GM12878 (cell line): ENCODE results near the gene TSKU. TPM values are rescaled to one million over a fixed set of nuclear protein-coding genes. Genes with fewer than 3 reads are reported as not detected.

Experiments used
- ATAC-seq: fragments of 200-7000 bp; cut with Tn5 transposase; 3 replicates; pipeline ENCODE4 v1.9.1; 2020; ENCODE audit warnings: mild to moderate bottlenecking, moderate library complexity
- BruUV-seq: library from RNA; stranded (reverse); fragments of 400-500 nt; replicated peaks from 2 replicates; lab custom pipeline; 2021; lab: Mats Ljungman, UMichigan
- CTCF ChIA-PET: fragments of 300-600 bp; sonication (Branson Sonifier 250); formaldehyde crosslinking; extraction: SDS; loops from one replicate; lab custom pipeline; 2021; ENCODE audit warnings: inconsistent platforms; lab: Yijun Ruan, JAX
- POLR2A ChIA-PET: fragments of 350-600 bp; formaldehyde crosslinking; extraction: SDS; loops from one replicate; lab custom pipeline; 2021; ENCODE audit warnings: inconsistent platforms; lab: Charles Lee
- RAD21 ChIA-PET: fragments of 300-600 bp; sonication (Branson Sonifier 250); formaldehyde crosslinking; loops from one replicate; lab custom pipeline; 2023; ENCODE audit warnings: antibody characterized with exemption; ENCODE audit not compliant: unreplicated experiment; lab: Charles Lee
- SMC1A ChIA-PET: fragments of 300-600 bp; sonication (Branson Sonifier 250); formaldehyde crosslinking; loops from one replicate; lab custom pipeline; 2023; ENCODE audit not compliant: unreplicated experiment, uncharacterized antibody; lab: Charles Lee
- DNase-seq: peaks from one replicate; pipeline ENCODE4 v3.0.0-alpha.2; 2011; ENCODE audit warnings: low read depth, low spot score
- FAIRE-seq: peaks from 3 replicates; lab custom pipeline; 2011; peaks lifted over from hg19 to GRCh38; lab: Jason Lieb, UNC
- H2AFZ ChIP-seq: 2 replicates; pipeline ENCODE4 v1.6.0; 2011; ENCODE audit warnings: low read depth, low read length, control low read depth; ENCODE audit not compliant: control insufficient read depth
- H3K27ac ChIP-seq: 2 replicates; pipeline ENCODE4 v1.5.1; 2011; ENCODE audit warnings: control low read depth; ENCODE audit not compliant: control insufficient read depth, insufficient read depth
- H3K27me3 ChIP-seq, 2 experiments: replicated peaks in 1 of 2; 2 replicates each; pipeline versions ENCODE4 v1.6.0 to v1.6.1; 2011; ENCODE audit warnings: low read length in 1 of 2; ENCODE audit not compliant: control insufficient read depth in 2 of 2, insufficient read depth in 2 of 2
- H3K36me3 ChIP-seq, 2 experiments: 2 replicates each; pipeline ENCODE4 v1.5.1; 2011; ENCODE audit warnings: low read length in 1 of 2; ENCODE audit not compliant: control insufficient read depth in 2 of 2, insufficient read depth in 2 of 2
- H3K4me1 ChIP-seq: 2 replicates; pipeline ENCODE4 v1.6.1; 2011; ENCODE audit warnings: mild to moderate bottlenecking, low read length, moderate library complexity, mixed read lengths; ENCODE audit not compliant: control insufficient read depth, insufficient read depth
- H3K4me2 ChIP-seq: 2 replicates; pipeline ENCODE4 v1.6.0; 2011; ENCODE audit warnings: control low read depth; ENCODE audit not compliant: control insufficient read depth, insufficient read depth
- H3K4me3 ChIP-seq: fragments of 200-600 bp; sonication (generic); 2 replicates; pipeline ENCODE4 v1.5.1; 2016
- H3K79me2 ChIP-seq: 2 replicates; pipeline ENCODE4 v1.6.0; 2011; ENCODE audit warnings: low read length; ENCODE audit not compliant: control insufficient read depth, insufficient read depth
- H3K9ac ChIP-seq: 2 replicates; pipeline ENCODE4 v1.8.0; 2011; ENCODE audit warnings: low read length, control low read depth, mixed read lengths; ENCODE audit not compliant: control insufficient read depth, insufficient read depth
- H3K9me3 ChIP-seq: replicated peaks from 3 replicates; pipeline ENCODE4 v1.5.1; 2011; ENCODE audit warnings: mild to moderate bottlenecking, low read length; ENCODE audit not compliant: control insufficient read depth, insufficient read depth
- H4K20me1 ChIP-seq: 2 replicates; pipeline ENCODE4 v1.6.0; 2011; ENCODE audit not compliant: control insufficient read depth, insufficient read depth
- CEBPB ChIP-seq, 2 experiments: fragments of 150-350 bp in 1 of 2; IDR thresholded peaks; 2 replicates each; pipeline ENCODE4 v1.6.1; 2012 to 2014; ENCODE audit warnings: low read depth in 2 of 2, low read length in 2 of 2, borderline replicate concordance in 1 of 2, inconsistent platforms in 1 of 2
- CREB1 ChIP-seq: IDR thresholded peaks from 2 replicates; pipeline ENCODE4 v1.6.1; 2012; ENCODE audit warnings: low read depth, mild to moderate bottlenecking, inconsistent platforms
- CUX1 ChIP-seq: IDR thresholded peaks from 2 replicates; pipeline ENCODE4 v1.6.1; 2012; ENCODE audit warnings: improper control_type of control experiment, low read depth, low read length; ENCODE audit not compliant: insufficient replicate concordance
- ESRRA ChIP-seq: IDR thresholded peaks from 2 replicates; pipeline ENCODE4 v1.6.1; 2012; ENCODE audit warnings: mild to moderate bottlenecking, low read length, improper control_type of control experiment
- HDAC6 ChIP-seq: fragments of 200-600 bp; sonication (generic); IDR thresholded peaks from one replicate; pipeline ENCODE4 v1.8.0; 2017; ENCODE audit warnings: antibody characterized with exemption; ENCODE audit not compliant: unreplicated experiment
- JUNB ChIP-seq: IDR thresholded peaks from 2 replicates; pipeline ENCODE4 v1.6.1; 2016; ENCODE audit warnings: antibody characterized with exemption, mild to moderate bottlenecking
- NFYB ChIP-seq: IDR thresholded peaks from 2 replicates; pipeline ENCODE4 v1.6.1; 2011; ENCODE audit warnings: low read depth, mild to moderate bottlenecking, low read length, improper control_type of control experiment, moderate library complexity; ENCODE audit not compliant: insufficient read depth
- RCOR1 ChIP-seq: conservative IDR thresholded peaks from 2 replicates; pipeline ENCODE4 v1.6.1; 2012; ENCODE audit warnings: low read depth, low read length, improper control_type of control experiment
- SMC3 ChIP-seq: IDR thresholded peaks from 2 replicates; pipeline ENCODE4 v1.6.1; 2011; ENCODE audit warnings: low read length, improper control_type of control experiment, borderline replicate concordance
- ZBTB33 ChIP-seq: fragments of 450-650 bp; IDR thresholded peaks from 2 replicates; pipeline ENCODE4 v1.6.1; 2017; ENCODE audit warnings: mild to moderate bottlenecking
- WGBS: methylation state at CpG from one replicate; pipeline ENCODE4 v1.1.6; 2016; ENCODE audit warnings: low lambda C conversion rate; ENCODE audit not compliant: insufficient replicate concordance, insufficient coverage; ENCODE audit errors: missing lambda C conversion rate; 5-methylcytosine and 5-hydroxymethylcytosine counted together
- in situ Hi-C: fragments of 300-500 bp; cut with MboI; formaldehyde crosslinking; loops from 9 replicates; pipeline ENCODE4 v1.14.3; 2018; ENCODE audit warnings: mixed read lengths
- intact Hi-C: fragments of 100-400 bp; cut with micrococcal nuclease; formaldehyde crosslinking; loops from one replicate; pipeline ENCODE4 v1.14.2; 2022; ENCODE audit not compliant: unreplicated experiment
- polyA plus RNA-seq, 11 experiments: library from polyadenylated mRNA; depleted of rRNA in 4 of 11; unstranded in 6 of 11; stranded (reverse) in 5 of 11; fragments of >200 nt; fragmentation: Nextera tagmentation in 4 of 11; fragmentation: Illumina TruSeq in 1 of 11; extraction: Ambion mirVana in 4 of 11; extraction: Trizol in 1 of 11; gene quantifications; 1 replicate in 1 of 11; 2 replicates in 10 of 11; pipeline versions ENCODE4 v1.2.1 to v1.2.3, GENCODE V29; 2011 to 2016; ENCODE audit warnings: inconsistent platforms in 2 of 11, missing spikeins in 2 of 11, low read depth in 1 of 11
- total RNA-seq, 4 experiments: library from RNA; depleted of rRNA in 3 of 4; stranded (reverse); fragments of >200 nt in 3 of 4; fragmentation: Illumina TruSeq in 1 of 4; extraction: Trizol in 1 of 4; gene quantifications; 2 replicates each; pipeline versions ENCODE4 v1.2.1 to v1.2.3, GENCODE V29; 2013 to 2021
- TF ChIP-seq, protein P1 (sequence below): fragments of 450-650 bp; IDR thresholded peaks from 2 replicates; pipeline ENCODE4 v1.6.1; 2018; ENCODE audit warnings: borderline replicate concordance, mild to moderate bottlenecking; ENCODE audit not compliant: partially characterized antibody

The TSKU gene
- total and polyA plus RNA-seq, 10 of the 15 experiments (the other 5 are each of a cell fraction or from before 2014, with no cell fraction given), result 0.04 to 1.5 (median 0.62) TPM

DNA sequence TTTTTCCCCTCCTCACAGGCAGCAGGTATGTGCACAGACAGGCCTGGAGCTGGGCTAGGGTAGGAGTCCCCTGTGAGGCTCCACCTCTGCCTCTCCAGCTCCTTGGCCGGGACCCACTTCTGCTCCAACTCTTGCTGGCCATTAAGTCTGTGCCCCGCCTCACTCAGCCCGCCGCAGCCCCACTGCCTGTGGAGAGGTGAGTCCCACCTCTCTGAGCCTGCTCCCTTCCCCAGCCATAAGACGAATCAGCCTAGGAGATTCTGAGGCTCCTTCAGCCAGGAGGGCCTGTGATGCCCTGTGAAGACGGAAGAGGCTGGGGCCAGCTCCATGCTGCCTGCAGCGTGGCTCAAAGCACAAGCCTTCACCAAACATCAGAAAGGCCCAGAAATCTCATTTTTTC is 23.0 kb downstream of the TSKU start:
- Histone ChIP-seq H3K9me3 (no peaks in the 10 kb centered on the region), H4K20me1 (no peaks in the 10 kb centered on the region), H3K79me2 (no peaks in the 10 kb centered on the region), H3K27me3 (peaks cover 0 to 2% of the 10 kb centered on the region in 2 experiments; a peak in 1 of 4 replicates), H3K4me3 (no peak overlapping the region), H2AFZ (no peak overlapping the region), H3K4me2 (no peak overlapping the region), H3K9ac (no peak overlapping the region), H3K27ac (no peak overlapping the region), H3K36me3 (no peaks in the 10 kb centered on the region), H3K4me1 (no peaks in the 10 kb centered on the region; the same call in 1 of the 2 replicates)
- WGBS, result 42% methylated on average over 7 of the region's 7 CpGs
- POLR2A ChIA-PET, result no interaction called here
- no peak for DNase-seq
- no peak for ATAC-seq
- in situ Hi-C loops (no loop called here), intact Hi-C loops (loop anchor here (2.0 kb wide), 1 partner anchor 113 kb away; no protein-coding TSS in a partner anchor)
- BruUV-seq, result no TSS peak
- RAD21 ChIA-PET, result interaction anchor here (1.2 to 2.3 kb wide), 2 partner anchors 113 to 285 kb away, joined by 4 to 24 read pairs; no protein-coding TSS in a partner anchor
- no peak for FAIRE-seq
- TF ChIP-seq ZBTB33 (no peak), HDAC6 (no peak), CEBPB (IDR thresholded peaks at IDR 0.05; ENCODE audit: borderline replicate concordance in 1 of 2, low read depth in 2 of 2, low read length in 2 of 2) (no peak), SMC3 (no peak), NFYB (no peak), ESRRA (no peak), CUX1 (no peak), CREB1 (no peak), JUNB (no peak), RCOR1 (no peak)
- TF ChIP-seq, protein P1, sequence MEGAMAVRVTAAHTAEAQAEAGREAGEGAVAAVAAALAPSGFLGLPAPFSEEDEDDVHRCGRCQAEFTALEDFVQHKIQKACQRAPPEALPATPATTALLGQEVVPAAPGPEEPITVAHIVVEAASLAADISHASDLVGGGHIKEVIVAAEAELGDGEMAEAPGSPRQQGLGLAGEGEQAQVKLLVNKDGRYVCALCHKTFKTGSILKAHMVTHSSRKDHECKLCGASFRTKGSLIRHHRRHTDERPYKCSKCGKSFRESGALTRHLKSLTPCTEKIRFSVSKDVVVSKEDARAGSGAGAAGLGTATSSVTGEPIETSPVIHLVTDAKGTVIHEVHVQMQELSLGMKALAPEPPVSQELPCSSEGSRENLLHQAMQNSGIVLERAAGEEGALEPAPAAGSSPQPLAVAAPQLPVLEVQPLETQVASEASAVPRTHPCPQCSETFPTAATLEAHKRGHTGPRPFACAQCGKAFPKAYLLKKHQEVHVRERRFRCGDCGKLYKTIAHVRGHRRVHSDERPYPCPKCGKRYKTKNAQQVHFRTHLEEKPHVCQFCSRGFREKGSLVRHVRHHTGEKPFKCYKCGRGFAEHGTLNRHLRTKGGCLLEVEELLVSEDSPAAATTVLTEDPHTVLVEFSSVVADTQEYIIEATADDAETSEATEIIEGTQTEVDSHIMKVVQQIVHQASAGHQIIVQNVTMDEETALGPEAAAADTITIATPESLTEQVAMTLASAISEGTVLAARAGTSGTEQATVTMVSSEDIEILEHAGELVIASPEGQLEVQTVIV, result no peak
- CTCF ChIA-PET, result interaction anchor here (1.0 to 9.6 kb wide), 6 partner anchors 18 to 285 kb away, joined by 3 to 120 read pairs (median 4); no protein-coding TSS in a partner anchor
- SMC1A ChIA-PET, result interaction anchor here (1.0 to 2.2 kb wide), 3 partner anchors 112 to 243 kb away, joined by 3 to 10 read pairs (median 3); no protein-coding TSS in a partner anchor
